ENCODE results near the gene LRRFIP1. TPM values are rescaled to one million over a fixed set of nuclear protein-coding genes. Genes with fewer than 3 reads are reported as not detected.

Gene LRRFIP1
- total and polyA plus RNA-seq, 12 donors, result 91.5 to 132 (median 110) TPM

DNA sequence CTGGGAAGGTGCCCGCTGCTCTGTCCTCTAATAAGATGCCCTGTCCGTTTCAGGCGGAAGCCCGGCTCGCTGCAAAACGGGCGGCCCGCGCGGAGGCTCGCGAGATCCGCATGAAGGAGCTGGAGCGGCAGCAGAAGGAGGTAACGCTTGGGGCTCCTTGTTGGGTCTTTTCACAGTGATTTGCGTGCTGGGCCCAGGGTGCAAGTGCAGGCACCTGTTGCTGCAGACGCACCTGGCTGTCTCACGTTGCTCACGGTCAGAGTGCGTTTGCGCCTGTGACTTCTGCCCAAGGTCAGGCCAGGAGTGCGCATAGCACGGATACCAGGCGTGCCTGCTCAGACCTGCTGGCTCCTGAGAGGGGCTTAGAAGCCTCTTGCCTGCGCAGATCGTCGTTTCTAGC lies 81.1 kb downstream of the LRRFIP1 start:
- peaks cover 0 to 52% (median 9%) of the 10 kb centered on the region in 9 donors for H3K36me3 ChIP-seq
- H3K27ac ChIP-seq, result peak overlapping the region in 7 of 10 donors; percentile 61 to 91 (median 71)
- intact Hi-C loops (cut with DNase I), result no loop called here
- 70 to 80% methylated on average over 27 of the region's 27 CpGs for WGBS, 2 donors
- H3K4me3 ChIP-seq, result no peak overlapping the region
- ATAC-seq (no peak), DNase-seq (no peak)
- H3K9me3 ChIP-seq, result peaks cover 0 to 3% (median 0%) of the 10 kb centered on the region in 11 donors
- H3K27me3 ChIP-seq, result no peaks in the 10 kb centered on the region
- TF ChIP-seq, protein P1, sequence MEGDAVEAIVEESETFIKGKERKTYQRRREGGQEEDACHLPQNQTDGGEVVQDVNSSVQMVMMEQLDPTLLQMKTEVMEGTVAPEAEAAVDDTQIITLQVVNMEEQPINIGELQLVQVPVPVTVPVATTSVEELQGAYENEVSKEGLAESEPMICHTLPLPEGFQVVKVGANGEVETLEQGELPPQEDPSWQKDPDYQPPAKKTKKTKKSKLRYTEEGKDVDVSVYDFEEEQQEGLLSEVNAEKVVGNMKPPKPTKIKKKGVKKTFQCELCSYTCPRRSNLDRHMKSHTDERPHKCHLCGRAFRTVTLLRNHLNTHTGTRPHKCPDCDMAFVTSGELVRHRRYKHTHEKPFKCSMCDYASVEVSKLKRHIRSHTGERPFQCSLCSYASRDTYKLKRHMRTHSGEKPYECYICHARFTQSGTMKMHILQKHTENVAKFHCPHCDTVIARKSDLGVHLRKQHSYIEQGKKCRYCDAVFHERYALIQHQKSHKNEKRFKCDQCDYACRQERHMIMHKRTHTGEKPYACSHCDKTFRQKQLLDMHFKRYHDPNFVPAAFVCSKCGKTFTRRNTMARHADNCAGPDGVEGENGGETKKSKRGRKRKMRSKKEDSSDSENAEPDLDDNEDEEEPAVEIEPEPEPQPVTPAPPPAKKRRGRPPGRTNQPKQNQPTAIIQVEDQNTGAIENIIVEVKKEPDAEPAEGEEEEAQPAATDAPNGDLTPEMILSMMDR (IDR thresholded peaks at IDR 0.05), result no peak
- H3K4me1 ChIP-seq, result peaks cover 31 to 89% (median 70%) of the 10 kb centered on the region in 9 donors

DNA sequence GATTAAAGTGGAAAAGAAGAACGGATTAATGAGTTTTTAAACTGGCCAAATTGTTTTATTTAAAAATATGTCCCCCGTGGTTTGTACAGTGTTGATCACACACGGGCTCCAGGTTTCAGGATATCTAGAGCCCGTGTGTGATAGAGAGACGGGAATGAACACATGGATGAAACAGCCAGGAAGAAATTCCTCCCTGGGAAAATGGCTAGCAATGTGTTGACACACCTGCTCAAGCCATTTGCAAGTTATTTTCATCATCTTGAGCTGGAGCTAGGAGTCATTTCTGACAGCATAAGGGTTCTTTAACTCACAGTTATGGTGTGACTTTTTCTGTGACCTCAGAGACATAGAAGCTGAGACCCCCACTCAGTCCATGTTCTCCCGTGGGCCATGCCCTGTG lies 81.6 kb downstream of the LRRFIP1 start:
- DNase-seq (no peak), ATAC-seq (no peak)
- Histone ChIP-seq H3K4me1 (peaks cover 28 to 89% (median 70%) of the 10 kb centered on the region in 9 donors), H3K27ac (peak overlapping the region in 7 of 10 donors; percentile 61 to 91 (median 71)), H3K27me3 (no peaks in the 10 kb centered on the region), H3K36me3 (peaks cover 0 to 52% (median 9%) of the 10 kb centered on the region in 9 donors), H3K9me3 (peaks cover 0 to 3% (median 0%) of the 10 kb centered on the region in 11 donors), H3K4me3 (no peak overlapping the region)
- intact Hi-C loops (cut with DNase I), result no loop called here
- WGBS, 2 donors, result 46 to 50% methylated on average over 6 of the region's 6 CpGs
- TF ChIP-seq, protein P1 (IDR thresholded peaks at IDR 0.05), result no peak

DNA sequence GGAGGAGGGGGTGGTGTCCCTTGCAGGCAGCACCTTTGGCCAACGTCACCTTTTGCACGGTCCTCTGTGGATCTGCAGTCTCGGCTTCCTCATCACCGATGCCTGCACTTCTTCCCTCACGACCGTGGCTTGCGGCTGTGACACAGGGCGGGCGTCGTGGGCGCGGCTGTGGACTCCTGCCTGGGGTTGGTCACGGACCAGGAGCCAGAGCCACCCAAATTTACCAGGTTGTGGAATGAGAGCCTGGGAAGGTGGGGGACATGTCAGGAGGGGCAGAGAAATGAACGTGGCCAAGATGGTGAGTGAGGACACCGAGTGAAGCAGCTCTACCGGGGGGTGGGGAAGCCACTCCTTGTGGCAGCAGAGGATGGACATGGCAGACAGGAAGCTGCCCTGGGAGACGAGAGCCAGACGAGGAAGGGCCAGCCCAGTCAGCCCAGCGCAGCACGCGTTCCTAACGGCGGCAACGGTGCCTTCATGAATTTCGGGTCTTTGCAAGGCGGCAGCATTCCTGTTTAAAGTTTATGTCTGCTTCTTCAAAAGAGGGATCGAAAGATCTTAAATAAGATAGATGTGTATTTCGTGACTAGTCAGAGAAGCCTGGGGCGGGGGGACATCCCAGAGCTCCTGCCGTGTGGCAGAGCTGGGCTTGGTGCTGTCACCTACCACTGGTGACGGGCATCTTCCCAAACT lies 84.2 kb downstream of the LRRFIP1 start:
- 86 to 89% methylated on average over 31 of the region's 31 CpGs for WGBS, 2 donors
- intact Hi-C loops (cut with DNase I), result no loop called here

DNA sequence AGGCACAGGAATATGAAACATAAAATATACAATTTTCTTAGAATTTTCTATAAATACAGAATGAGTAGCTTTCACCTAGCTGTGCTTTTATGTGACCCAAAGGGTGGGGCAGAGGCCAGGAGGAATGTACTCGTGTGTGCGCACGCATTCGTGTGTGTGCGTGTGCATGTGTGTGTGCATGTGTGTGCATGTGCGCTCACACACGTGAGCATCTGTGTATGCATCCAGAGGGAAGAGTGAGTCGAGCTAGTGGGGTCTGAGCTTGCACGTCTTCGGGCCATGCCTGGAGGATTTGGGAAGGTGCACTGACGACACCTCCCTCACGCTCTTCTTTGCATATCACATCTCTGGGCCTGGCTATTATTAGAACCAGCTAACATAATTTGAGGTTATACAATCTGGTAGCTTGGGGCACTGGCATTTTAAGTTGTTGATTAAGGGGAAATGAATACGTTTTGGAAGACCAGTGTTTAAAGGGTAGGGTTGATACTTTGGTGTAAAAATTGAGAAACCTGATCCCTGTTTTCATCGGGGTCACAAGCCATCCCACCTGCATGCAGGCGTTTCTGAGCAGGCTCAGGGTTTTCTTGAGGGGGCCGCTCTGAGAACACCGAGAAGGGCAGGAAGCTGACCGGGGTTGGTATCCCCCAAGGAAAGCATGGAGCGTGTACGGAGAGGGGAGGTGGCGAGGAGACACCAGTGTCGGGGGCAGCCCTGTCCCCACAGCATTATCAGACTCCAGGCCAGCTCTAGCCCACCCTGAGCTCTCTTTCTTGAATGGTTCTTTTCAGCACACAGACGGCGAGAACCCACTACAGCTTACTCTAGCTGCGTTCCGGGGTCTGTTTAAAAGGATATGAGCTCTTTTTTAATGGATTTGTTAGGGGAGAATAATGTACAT lies 85.3 kb downstream of the LRRFIP1 start:
- TF ChIP-seq, protein P1 (IDR thresholded peaks at IDR 0.05), result no peak
- Histone ChIP-seq H3K4me3 (no peak overlapping the region), H3K36me3 (peaks cover 0 to 59% (median 9%) of the 10 kb centered on the region in 9 donors), H3K27ac (peak overlapping the region; percentile 49 to 92 (median 70)), H3K4me1 (peaks cover 12 to 87% (median 65%) of the 10 kb centered on the region in 9 donors), H3K27me3 (no peaks in the 10 kb centered on the region), H3K9me3 (no peaks in the 10 kb centered on the region)
- WGBS, 2 donors, result 59 to 72% methylated on average over 26 of the region's 26 CpGs
- ATAC-seq, result peak in 6 of 8 donors; percentile 31 to 70 (median 54)
- DNase-seq, result no peak
- intact Hi-C loops (cut with DNase I), result no loop called here

More for the DNA sequence above, 84.2 kb downstream of the LRRFIP1 start:
- no peaks in the 10 kb centered on the region for H3K27me3 ChIP-seq
- peaks cover 23 to 89% (median 70%) of the 10 kb centered on the region in 9 donors for H3K4me1 ChIP-seq
- H3K4me3 ChIP-seq, result no peak overlapping the region
- TF ChIP-seq, protein P1 (IDR thresholded peaks at IDR 0.05), result no peak
- DNase-seq (no peak), ATAC-seq (no peak)
- H3K36me3 ChIP-seq, result peaks cover 0 to 56% (median 9%) of the 10 kb centered on the region in 9 donors
- peak overlapping the region in 6 of 10 donors; percentile 17 to 92 (median 70) for H3K27ac ChIP-seq
- no peaks in the 10 kb centered on the region for H3K9me3 ChIP-seq
